HFF-Myc (cell line): ENCODE measurements around the gene JAZF1.

ENCODE experiments used
- DNase-seq: peaks from one replicate; pipeline ENCODE4 v3.0.0-alpha.2; 2011; ENCODE audit warnings: low read depth; ENCODE audit errors: extremely low read depth
- H3K4me3 ChIP-seq: replicated peaks from 2 replicates; pipeline ENCODE4 v1.5.1; 2011; ENCODE audit warnings: low read depth, mild to moderate bottlenecking, control low read depth, low read length
- TF ChIP-seq, protein P1 (sequence below): IDR thresholded peaks from 2 replicates; pipeline ENCODE4 v1.5.1; 2012; ENCODE audit warnings: mild to moderate bottlenecking, low read depth, low read length, control low read depth; ENCODE audit errors: missing control alignments

The JAZF1 gene

DNA sequence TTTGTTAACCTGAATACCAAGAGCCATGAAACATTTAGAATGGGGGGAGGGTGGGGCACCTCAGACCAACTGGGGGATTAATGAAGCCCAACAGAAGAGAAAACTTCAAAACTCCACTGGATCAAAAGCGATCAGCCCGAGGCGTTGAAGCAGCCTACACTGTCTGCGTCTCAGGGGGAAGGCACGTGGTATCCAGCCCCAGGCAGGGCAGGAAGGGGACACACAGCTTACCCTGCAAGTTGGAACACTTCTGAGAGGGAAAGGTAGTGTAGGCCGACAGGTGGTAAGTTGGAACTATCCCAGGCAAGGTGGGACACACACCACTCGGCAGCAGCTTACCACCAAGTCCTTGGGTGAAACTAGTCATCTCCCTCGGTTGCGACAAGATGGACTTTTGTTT is 337.7 kb downstream of the JAZF1 start:
- H3K4me3 ChIP-seq, result no peak overlapping the region
- DNase-seq, result no peak
- TF ChIP-seq, protein P1, sequence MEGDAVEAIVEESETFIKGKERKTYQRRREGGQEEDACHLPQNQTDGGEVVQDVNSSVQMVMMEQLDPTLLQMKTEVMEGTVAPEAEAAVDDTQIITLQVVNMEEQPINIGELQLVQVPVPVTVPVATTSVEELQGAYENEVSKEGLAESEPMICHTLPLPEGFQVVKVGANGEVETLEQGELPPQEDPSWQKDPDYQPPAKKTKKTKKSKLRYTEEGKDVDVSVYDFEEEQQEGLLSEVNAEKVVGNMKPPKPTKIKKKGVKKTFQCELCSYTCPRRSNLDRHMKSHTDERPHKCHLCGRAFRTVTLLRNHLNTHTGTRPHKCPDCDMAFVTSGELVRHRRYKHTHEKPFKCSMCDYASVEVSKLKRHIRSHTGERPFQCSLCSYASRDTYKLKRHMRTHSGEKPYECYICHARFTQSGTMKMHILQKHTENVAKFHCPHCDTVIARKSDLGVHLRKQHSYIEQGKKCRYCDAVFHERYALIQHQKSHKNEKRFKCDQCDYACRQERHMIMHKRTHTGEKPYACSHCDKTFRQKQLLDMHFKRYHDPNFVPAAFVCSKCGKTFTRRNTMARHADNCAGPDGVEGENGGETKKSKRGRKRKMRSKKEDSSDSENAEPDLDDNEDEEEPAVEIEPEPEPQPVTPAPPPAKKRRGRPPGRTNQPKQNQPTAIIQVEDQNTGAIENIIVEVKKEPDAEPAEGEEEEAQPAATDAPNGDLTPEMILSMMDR, result no peak

DNA sequence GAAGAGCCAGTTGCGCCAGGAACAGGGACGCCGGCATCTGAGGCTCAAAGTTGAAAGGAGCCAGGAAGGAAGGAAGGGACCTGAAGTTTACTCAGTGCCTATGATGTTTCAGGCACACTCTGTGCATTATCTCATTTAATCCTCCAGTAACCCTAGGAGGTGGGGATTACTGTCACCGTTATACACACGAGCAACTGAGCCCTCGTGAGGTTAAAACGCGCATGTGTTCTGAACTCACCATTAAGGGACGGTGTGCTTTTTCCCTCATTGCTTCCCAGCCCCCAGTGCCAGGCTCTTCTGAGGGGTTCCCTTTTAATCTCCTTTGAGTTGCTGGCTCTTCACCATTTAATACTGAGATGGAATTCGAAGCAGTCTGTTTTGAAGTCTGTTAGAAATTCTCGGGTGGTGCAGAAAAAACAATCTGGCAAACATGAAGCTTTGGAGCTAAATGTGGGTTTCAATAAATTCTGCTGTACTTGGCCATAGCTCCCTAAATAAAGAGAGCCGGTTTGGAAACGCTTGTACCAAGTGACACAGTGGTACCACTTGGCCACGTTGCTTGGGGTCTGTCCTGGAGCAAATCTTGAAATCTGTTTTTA is 338.4 kb downstream of the JAZF1 start:
- H3K4me3 ChIP-seq, result no peak overlapping the region
- DNase-seq, result no peak
- TF ChIP-seq, protein P1, result no peak

DNA sequence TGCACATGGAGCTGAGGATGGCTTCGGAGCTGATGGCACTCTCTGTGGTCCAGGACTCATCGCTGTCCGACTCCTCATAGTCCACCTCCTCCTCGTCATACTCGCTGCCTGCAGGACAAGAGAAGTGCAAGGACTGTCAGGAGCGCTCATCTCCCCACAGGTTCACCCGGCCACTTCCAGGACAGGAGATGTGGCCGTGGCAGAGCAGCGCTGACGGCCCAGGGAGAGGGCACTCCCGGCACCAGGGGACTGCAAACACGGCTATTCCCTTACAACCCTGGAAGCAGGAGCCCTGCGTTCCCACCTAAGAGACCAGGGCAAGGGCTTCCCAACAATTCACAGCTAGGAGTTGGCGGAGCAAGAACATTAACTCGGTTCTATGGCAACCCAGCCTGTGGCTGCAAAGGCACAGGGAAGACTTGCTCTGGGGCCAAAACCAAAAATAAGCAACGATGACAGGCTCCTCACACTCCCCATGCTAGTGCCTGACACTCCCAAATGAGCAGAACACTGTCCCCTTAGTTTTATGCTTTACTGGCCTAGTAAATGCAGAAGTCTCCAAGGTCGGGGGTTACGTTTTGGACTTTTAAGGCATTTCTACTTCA is 339.7 kb downstream of the JAZF1 start:
- no peak overlapping the region for H3K4me3 ChIP-seq
- no peak for DNase-seq
- TF ChIP-seq, protein P1, result no peak

DNA sequence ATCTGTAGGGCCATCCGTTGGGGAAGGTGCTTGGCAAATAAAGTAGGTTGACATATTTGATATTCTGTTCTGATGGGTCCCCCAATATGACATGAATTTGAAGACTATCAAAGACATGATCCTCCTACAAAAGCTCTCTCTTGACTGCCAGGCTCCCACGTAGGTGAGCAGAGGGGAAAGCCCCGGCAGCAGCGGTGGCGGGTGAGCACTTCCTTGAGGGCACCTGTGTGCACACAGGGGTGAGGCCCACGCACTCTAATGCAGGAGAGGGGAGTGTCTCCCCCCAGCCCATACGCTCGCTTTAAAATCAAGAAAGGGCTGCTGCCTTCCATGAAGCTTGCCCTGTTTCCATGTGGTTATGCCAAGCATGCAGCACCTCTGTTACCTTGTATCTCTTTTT is 340.3 kb downstream of the JAZF1 start:
- TF ChIP-seq, protein P1, result no peak
- no peak overlapping the region for H3K4me3 ChIP-seq
- DNase-seq, result no peak

DNA sequence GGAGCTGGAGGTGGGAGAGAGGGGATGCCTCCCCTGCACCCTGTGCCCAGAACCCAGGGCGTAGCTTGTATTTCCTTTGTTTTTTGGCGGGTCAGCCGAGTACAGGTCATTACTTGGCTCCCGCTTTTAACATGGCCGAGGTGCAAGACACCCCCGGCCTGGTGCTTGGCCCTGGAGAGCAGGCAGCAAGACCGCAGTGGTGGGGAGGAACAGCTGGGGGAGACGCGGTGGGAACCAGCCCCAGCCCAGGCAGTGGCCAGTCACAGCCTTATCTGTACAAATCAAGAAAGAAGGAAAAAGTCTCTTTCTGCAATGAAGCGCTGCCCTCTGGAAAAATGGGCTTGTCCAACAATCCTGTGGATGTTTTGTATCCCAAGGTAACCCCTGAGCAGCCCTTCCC is 341.5 kb downstream of the JAZF1 start:
- no peak overlapping the region for H3K4me3 ChIP-seq
- DNase-seq, result no peak
- TF ChIP-seq, protein P1, result no peak

DNA sequence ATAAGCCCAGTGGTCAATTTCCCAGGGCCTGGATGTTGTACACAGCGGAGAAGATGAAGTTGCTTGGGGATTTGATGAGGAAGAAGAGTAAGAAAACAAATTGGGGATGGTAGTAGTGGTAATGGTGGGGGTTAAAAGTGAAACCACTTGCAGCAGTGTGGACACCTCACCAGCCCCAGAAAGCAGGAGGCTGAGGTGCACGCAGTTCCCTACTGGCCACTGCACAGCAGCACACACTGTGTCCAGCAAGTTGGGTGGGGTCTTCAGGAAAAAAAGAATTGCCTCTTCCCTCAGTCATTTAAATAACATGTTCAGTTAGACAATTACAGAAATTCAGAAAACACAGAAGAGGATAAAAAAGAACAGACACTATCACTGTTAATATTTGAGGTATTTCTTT is 344.1 kb downstream of the JAZF1 start:
- TF ChIP-seq, protein P1, result no peak
- H3K4me3 ChIP-seq, result no peak overlapping the region
- no peak for DNase-seq

DNA sequence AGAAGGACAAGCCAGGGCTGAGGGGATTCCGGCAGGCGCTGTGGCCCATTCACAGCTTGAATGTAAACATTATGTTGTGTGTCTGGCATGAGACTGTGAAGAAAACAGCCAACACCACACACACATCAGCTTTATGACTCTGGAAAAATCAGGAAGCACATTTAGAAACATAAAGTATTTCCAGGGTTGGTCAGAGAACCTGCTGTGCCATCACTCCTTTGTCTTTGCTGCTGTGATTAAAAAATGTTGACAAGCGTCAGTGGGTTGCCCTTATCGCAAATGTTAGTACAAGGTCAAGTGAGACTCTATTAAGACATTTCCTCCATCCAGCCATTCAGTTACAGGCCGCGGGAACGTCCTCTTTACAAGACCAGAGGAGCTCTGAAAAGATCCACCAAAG is 345.2 kb downstream of the JAZF1 start:
- no peak overlapping the region for H3K4me3 ChIP-seq
- TF ChIP-seq, protein P1, result no peak
- DNase-seq, result no peak
